Stimulated activated CD4-positive, alpha-beta T cell treated with anti-CD3 and anti-CD28 coated beads, Interleukin-2, amount 100 ng/mL, for 4 hours (primary cell): ENCODE results near the gene MRPL20.
"Not testable (repeated sequence)": the region's sequence is repeated elsewhere in the genome, so short reads cannot be mapped to it uniquely, and the experiment has no call there.

ENCODE experiments used
- DNase-seq: peaks from one replicate; pipeline ENCODE4 v3.0.0-alpha.2; 2020; ENCODE audit warnings: low read depth

Gene MRPL20

DNA sequence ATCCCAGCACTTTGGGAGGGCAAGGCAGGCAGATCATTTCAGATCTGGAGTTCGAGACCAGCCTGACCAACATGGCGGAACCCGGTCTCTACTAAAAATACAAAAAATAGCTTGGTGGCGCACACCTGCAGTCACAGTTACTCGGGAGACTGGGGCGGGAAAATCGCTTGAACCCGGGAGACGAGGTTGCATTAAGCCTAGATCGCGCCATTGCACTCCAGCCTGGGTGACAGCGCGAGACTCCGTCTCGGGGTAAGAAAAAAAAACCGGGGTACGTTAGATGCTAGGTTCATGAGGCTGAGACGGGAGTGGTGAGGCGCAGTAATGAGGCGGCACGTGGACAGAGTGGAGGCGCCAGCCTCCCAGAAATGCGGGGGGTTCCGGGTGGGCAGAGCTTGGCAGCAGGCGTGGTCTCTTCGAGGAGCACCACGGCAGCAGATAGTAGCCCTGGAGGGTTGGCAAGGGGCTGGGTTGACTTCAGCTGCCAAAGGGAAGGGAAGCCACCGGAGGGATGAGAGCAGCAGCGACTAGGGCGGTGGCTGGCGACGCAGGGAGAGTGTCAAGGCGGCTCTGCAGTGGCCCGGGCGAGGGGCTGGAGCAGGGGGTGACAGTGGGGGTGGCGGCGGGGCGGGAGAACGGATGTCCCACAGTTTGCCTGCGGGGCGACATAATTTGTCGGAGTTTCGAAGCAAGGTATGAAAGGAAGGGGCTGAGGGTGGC lies 832 bp downstream of the MRPL20 start:
- no peak for DNase-seq

DNA sequence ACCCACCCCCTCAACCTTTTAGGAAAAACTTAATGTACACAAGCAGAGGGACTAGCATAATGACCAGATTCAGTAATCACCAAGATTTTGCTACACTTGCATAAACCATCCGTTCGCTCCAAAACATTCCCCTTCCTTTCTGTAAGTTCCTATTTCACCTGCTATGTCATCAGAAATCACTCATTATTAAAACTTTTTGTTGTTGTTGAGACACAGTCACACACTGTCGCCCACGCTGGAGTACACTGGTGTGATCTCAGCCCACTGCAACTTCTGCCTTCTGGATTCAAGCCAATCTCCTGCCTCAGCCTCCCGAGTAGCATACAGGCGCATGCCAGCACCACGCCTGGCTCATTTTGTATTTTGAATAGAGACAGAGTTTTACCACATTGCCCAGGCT lies 3.4 kb downstream of the MRPL20 start:
- DNase-seq: no peak

DNA sequence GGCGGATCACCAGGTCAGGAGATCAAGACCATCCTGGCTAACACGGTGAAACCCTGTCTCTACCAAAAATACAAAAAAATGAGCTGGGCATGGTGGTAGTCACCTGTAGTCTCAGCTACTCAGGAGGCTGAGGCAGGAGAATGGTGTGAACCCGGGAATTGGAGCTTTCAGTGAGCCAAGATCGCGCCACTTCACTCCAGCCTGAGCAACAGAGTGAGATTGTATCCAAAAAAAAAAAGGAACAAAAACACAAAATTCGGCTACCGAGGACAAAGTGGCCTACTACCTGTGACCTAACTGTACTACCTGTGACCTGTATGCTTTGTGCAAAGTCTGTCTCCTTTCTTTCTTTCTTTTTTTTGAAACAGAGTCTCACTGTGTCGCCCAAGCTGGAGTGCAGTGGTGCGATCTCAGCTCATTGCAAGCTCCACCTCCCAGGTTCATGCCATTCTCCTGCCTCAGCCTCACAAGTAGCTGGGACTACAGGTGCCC lies 4.1 kb downstream of the MRPL20 start:
- not testable (repeated sequence) for DNase-seq

DNA sequence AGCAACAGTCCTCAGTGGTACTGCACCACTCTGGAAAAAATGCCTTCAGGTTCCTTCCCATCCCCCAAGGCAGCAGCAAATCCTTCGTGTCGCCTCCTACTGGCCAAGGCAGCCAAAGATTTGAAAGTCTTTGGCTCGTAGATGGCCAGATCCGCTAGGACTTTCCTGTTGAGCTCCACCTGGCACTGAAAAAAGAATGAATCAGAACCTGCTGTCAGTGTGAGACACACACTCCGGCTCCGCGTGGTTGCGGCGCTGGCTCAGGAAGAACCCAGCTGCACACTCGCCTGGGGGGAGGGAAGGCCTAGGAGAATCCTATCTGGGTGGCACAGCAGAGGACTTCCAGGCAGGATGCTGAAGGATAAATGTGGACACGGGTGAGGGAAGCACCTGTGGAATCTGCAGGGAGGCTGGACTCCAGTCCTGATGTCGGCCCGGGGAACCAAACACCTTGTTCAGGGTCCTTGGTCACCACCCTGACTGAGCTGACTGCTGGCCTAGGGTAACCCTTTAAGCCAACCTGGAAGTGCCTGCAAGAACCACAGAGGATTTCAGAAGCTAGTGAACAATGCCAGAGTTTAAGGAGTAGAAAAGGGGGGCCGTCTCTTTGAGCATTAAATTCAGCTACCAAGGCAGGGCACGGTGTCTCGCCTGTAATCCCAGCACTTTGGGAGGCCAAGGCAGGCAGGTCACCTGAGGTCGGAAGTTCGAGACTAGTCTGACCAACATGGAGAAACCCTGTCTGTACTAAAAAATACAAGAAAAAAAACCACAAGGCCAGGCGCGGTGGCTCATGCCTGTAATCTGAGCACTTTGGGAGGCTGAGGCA lies 4.8 kb downstream of the MRPL20 start:
- no peak for DNase-seq

DNA sequence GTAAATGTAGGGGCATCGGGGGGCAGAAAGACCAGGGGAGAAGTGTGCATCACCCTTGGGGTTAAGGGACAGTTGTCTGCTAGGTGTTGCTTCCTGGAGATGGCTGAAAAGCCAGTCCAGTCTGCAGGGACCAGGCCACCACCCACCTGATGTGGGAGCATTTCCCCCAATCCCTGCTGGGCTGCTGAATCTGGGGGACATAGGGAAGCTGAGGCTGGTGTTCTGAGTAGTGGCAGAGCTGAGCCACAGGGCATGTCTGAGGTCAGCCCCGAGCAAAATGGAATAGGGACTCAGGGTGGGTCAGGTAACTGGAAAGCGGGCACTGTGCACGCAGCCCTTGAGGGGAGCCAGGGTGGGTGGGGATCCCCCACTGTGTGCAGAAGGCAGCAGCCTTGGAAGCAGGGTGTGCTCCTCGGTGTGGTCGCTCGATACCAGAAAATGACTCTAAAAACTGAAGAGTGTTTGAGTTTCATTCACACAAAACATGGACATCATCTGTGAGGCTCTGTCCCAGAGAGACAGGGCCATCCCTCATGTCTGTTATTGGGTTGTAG lies 5.6 kb downstream of the MRPL20 start:
- no peak for DNase-seq

DNA sequence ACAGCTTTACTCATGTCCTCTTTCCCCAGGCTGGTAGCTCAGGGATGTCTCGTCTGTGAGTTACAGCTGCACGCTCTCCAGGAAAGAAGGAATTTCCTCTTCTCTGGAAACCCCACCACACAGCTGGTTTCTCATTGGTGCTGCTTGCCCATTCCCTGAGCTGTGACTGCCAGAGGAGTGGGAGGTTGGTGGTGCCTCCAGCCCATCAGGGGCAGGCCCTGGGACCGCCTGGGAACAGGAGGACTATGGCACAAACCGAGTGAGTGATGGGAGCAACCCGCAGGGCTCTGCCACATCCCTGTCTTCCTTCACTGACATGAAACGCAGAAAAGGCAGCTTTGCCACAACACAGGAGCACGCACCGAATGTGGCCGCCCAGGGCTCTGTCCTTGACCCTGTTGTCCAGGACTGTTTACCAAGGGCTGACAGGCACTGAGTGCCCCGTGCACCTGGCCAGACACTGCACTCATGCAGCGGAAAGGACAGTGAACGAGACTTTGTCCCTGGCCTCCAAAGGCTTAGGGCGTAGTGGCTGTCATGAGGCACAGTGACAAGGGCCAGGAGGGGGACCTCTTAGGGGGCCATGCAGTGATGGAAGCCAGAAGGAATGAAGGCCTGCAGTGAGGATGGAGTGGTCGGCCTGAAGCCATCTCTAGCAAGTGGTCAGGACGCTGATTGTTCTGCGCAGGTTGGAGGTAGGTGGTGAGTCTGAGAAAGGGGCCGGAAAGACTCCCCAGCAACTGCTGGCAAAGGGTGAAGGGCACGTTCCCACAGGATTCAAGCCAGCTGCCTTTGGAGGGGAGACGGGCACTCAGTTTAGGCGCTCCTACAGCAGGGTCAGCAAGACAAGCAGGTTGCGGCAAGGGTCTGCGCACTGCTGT lies 6.3 kb downstream of the MRPL20 start:
- DNase-seq: no peak

DNA sequence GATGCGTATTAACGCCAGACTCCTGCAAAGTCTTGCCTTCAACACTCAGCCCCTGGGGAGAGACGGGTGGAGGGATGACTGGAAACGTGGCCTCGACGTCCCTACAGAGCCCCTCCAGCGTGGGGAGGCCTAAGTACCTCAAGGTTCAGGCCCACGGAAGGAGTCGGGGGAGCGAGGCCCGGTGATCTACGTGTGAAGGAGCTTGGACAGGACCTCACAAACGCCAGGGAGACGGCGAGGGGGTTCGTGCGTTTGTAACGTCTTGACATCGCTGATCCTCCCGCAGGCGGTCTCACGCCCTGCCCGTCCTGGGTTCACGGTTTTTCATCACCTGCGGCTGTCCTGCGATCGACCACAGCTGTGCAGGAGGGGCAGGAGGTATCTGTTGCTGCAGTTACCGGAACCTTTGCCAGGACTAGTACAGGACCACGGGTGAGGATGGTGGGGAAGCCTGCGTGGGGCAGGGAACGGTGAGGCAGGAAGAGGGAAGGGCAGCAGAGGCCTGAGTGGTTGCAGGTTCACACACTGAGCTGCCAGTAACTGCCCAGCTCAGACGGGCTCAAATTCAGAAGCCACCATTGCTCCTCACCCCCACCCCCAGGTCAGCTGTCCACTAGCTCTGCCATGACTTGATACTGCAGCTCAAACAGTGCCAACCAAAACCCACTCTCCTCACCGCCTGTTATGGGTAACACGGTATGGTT lies 7.1 kb downstream of the MRPL20 start:
- DNase-seq: no peak

DNA sequence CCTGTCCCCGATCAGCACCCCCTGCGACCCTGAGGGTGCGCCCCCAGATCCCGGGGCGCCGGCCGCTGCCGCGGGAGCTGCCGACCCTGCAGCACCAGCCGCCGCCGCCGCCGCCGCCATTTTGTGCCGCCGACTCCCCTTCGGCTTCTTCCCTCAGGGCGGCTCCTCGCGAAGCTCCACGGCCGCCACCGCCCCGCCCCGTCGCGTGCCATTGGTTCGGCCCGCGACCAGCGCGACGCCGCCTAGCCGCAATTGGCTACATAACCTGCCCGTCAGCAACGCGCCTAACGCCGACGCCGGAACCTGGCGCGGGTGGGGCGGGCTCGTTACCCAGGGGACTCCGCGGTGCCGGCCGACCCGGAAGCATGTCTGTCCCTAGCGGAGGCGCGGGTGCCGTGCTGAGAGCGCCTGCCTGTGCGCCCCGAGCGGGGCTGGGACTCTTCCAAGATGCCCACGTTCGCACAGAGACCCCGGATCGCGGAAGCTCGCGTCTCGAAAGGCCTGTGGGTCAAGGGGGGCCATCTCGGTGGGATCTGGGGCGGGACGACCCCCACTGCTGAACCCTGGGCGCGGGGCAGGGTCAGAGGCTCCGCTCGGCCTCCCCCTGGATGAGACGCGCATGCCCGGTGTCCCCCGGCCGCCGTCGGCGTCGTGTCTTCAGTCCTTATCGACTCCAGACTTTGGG lies 7.8 kb downstream of the MRPL20 start, which contains the start of gene CCNL2:
TSS of gene CCNL2 (minus strand) at position 149 of the 685 bp plus-strand sequence. CDS start at position 120, 29 bp downstream.
- DNase-seq: peak; percentile 99

DNA sequence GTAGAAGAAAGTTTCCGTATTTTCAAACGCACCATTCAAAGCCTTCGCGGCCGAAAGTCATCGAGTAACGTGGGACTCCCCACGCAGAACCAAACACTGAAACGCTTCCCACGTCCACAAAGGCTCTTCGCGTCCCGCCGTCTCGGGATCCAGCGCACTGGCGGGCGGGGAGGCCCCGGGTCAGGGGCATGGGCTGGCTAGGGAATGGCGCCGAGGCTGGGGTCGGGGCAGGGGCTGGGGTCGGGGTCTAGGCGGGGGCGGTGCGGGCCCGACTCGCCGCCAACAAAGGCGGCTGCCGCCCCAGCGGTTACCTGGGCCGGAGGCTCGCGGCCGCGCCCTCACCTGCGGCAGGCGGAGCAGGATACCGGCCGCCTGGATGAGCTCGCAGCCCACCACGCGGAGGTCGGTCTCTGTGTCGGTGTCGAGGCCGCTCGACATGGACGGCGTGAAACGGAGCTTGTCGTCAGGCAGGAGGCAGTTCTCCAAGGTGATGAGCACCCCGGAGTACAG lies 8.4 kb downstream of the MRPL20 start:
- no peak for DNase-seq

DNA sequence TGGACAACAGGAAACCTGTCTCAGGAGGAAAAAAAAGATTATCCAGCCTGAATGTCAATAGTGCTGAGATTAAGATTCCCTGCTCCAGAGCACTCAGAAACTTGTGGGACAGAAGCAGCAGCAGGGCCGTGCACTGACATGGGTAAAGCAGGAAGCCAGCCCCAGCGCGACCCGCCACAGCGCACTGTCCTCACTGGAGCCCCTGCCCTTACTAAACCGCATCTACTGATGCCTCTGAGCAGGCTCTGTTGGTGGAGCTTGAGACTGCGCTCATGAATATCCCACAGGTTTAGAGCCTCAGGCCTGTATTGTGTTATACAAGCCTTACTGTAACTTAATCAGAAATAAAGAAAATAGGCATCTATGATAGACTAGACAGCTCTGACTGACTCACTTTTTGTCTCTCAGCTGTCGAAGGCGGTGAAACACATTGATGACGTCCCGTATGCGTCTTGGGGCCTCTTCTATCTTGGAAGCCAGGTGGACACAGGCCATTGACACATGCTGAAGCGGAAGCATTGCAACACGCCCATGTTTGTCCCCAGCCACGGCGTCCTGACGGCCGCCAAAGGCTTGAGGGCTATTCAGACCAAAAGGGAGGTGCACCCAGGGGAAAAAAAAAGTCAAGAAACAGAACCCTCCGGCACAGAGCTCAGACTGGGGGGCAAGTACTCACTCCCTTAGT lies 9.1 kb downstream of the MRPL20 start:
- no peak for DNase-seq

DNA sequence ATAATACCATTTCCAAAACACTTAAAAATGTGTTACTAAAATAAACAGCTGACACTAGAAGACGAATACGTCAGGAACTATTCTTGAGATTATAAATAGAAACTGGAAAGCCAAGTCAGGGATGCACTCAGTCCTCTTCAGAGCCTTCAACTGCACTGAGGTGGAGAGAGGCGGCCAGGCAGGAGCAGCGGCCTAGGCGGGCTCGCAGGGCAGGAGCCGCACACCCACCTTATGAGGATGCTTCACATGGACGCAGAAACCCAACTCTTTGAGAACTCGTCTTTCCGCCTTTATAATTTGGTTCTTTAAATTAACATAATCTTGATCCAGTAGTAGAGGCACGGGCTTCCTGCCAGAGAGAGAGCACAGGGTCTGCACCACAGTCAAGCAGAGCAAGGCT lies 11.9 kb downstream of the MRPL20 start:
- no peak for DNase-seq

DNA sequence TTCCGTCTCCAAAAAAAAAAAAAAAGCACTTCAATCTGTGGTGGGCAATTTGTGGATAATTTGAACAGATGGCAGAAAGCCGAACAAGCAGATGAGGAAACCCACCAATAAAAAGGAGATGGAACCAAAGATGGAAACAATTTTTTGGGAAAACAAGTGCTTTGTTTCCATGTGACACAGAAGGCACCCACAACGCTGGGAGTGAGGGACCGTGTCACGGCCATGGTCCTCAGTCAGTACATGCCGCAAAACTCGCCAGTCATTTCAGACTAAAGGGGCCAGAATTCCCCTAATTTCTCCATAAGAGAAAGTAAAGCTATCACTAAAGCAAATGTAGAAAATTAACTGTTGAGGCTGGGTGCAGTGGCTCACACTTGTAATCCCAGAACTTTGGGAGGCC lies 13.0 kb downstream of the MRPL20 start:
- no peak for DNase-seq

DNA sequence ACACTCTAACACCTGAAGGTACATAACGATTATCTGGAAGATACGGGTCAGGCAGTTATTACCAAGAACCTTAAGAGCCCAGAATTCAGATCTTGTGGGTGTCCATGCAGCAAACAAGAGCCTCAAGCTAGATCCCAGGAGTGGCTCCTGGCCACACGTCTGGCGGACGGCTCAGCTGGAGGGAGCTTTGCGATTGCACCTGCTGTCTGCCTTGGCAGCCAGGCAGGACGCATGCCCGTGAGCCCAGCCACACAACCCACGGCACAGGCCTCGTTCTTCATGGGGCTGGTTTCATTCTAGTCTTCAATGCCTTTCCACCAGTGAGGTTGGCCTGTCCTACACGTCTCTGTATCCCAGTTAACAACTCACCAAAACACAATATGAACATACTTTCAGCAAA lies 13.7 kb downstream of the MRPL20 start:
- DNase-seq: no peak

DNA sequence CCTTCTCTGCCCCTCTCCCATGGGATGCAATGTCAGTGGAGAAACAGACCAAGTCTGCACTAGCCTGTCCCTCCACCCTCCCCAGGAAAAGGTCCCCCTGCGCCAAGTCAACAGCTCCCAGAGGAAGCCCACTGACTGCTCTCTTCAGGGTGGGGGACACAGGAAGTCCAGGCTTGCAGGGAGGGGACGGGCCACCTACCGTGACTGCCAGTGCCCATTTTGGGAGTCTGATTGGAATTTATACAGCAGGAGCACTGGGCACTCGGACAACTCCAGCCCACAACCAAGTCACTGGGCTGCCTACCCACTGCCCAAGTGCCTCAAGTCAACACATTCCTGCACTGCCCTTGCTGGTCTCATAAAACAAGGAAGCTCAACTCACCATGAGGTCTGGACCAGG lies 14.1 kb downstream of the MRPL20 start:
- no peak for DNase-seq

DNA sequence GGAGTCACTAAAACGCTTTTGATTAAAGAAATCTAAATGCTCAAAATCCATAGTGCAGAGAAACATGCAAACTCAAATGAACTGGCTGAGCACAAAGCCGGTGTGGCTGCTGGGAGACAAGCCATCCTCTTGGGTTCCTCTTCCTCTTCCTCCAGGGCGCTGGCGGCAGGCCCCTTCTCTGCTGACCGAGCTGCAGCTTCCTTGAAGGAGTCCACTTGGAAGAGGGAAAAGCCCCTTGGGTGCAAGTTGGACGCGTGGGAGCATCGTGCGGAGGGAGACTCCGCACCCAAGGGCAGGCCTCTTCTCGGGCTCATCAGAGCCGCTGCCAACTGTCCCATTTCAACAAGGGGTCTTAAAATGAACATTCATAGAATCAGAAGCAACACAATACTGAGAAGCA lies 15.9 kb downstream of the MRPL20 start:
- no peak for DNase-seq

DNA sequence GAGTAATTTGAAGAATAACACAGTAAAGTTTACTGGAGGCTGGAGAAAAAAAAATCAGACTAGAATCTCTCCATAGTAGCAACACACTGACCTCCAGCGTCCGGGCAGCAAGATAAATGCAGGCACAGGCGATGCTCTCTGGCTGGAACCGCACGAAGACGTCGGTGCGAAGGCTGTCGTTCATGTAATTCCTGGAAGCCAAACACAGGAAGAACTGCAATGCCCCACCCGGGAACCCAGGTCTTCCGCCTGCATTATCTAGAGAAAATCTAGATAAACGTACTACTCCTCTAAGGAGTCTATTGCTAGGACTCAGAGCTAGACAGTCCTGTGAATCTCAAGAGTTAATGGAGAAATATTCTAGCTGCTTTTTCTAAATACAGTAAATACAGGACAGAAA lies 16.4 kb downstream of the MRPL20 start:
- no peak for DNase-seq

DNA sequence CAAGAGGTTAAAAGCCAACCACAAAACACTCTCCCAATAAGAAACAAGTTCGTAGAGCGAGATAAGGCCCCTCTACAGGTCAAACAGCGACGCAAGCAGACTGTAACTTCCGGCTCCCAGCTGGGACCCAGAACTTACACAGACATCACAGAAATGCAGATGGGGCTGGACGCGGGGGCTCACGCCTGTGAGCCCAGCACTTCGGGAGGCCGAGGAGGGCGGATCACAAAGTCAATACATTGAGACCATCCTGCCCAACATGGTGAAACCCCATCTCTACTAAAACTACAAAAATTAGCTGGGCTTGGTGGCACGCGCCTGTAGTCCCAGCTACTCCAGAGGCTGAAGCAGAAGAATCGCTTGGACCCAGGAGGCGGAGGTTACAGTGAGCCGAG lies 19.0 kb downstream of the MRPL20 start:
- no peak for DNase-seq

DNA sequence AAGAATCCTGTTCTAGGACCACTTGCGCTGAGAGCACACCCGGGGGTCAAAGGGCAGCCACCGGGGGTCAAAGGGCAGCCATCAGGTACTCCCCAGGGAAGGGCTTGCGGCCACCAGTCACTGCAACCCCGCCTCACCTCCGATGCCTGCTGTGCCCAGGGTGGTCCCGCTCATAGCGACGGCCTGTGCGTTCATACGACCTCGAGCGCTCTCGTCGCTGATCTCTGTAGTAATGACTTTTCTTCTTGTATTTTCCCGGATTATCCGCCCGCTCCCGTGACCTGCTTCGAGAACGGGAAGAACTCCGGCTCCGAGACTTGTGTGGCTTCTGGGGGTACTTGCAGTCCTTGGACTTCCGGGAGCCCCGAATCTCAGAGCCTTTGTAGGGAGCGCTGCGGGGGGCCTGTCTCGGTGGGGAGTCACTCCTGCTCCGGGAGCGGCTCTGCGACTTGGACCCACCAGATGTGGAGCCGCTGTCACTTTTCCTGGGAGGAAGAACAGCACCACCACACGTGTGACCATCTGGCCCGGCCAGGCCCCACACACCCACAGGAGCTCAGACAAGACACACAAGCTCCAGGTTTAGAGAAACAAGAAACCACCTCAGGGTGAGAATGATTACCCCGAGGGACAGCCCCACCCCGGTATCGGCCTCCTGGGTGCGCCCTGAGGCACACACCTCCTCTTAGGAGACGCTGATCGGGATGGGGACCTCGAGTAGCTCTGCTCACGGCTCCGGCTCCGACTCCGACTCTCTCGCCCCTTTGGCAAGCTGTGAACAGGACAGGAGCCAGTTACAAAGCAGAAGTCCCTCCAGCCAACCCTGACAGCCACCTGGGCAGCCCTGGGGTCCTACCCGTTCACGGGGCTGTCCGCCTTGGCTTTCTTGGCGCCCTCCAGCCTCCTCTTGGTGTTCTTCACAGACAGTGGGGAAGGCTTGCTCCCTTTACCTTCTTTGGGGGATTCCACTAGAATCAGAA lies 19.7 kb downstream of the MRPL20 start:
- no peak for DNase-seq

DNA sequence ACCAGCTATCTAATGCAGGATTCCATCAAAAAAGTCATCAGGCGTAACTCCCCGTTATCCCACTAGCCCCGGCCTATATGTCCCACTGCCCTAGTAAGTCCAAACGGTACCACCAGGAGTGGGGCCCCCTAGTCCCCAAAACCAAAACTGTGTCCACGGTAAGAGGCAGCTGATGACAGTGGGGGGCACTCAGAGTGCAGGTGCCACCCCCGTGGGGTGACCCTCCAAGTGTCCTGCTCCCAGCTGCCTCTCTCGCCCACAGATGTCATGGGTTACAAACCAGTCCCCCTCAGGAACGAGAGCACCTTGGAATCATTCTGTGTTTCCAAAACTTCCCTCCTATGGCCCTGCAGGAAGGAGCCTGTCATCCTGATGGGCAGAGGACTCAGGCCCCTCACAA lies 21.2 kb downstream of the MRPL20 start:
- DNase-seq: no peak
